Measurements from ENCODE around the gene HS6ST1. TPM values are rescaled to one million over a fixed set of nuclear protein-coding genes. Genes with fewer than 3 reads are reported as not detected.

The HS6ST1 gene
- total RNA-seq, 1 donor from 2014 or later, result 23.3 TPM

GRCh38 chr2:128282976-128283810, 35.5 kb downstream of the HS6ST1 start:
- H3K9me3 Mint-ChIP-seq (ENCODE audit: unreplicated experiment), result no peaks in the 10 kb centered on the region
- no peak overlapping the region for H3K27ac Mint-ChIP-seq (ENCODE audit: unreplicated experiment)
- DNase-seq (ENCODE audit: low spot score), result no peak
- peaks cover 5% of the 10 kb centered on the region for H3K27me3 Mint-ChIP-seq (ENCODE audit: unreplicated experiment)
- H3K4me3 Mint-ChIP-seq (ENCODE audit: unreplicated experiment), result no peak overlapping the region
- H3K36me3 Mint-ChIP-seq (ENCODE audit: low read depth, unreplicated experiment), result no peaks in the 10 kb centered on the region
- no peak for TF ChIP-seq CTCF (IDR thresholded peaks at IDR 0.05; ENCODE audit: unreplicated experiment)
- H3K4me1 Mint-ChIP-seq (ENCODE audit: unreplicated experiment), result peaks cover 15% of the 10 kb centered on the region

GRCh38 chr2:128282246-128282975, 36.3 kb downstream of the HS6ST1 start:
- DNase-seq (ENCODE audit: low spot score), result no peak
- Mint-ChIP-seq H3K9me3 (ENCODE audit: unreplicated experiment) (no peaks in the 10 kb centered on the region), H3K4me3 (ENCODE audit: unreplicated experiment) (no peak overlapping the region), H3K4me1 (ENCODE audit: unreplicated experiment) (peaks cover 15% of the 10 kb centered on the region), H3K27ac (ENCODE audit: unreplicated experiment) (no peak overlapping the region), H3K36me3 (ENCODE audit: low read depth, unreplicated experiment) (no peaks in the 10 kb centered on the region), H3K27me3 (ENCODE audit: unreplicated experiment) (peaks cover 5% of the 10 kb centered on the region)
- no peak for TF ChIP-seq CTCF (IDR thresholded peaks at IDR 0.05; ENCODE audit: unreplicated experiment)

GRCh38 chr2:128281852-128282245, 36.8 kb downstream of the HS6ST1 start:
- peaks cover 5% of the 10 kb centered on the region for H3K27me3 Mint-ChIP-seq (ENCODE audit: unreplicated experiment)
- no peak overlapping the region for H3K4me3 Mint-ChIP-seq (ENCODE audit: unreplicated experiment)
- H3K9me3 Mint-ChIP-seq (ENCODE audit: unreplicated experiment), result no peaks in the 10 kb centered on the region
- peaks cover 15% of the 10 kb centered on the region for H3K4me1 Mint-ChIP-seq (ENCODE audit: unreplicated experiment)
- no peak for DNase-seq (ENCODE audit: low spot score)
- H3K27ac Mint-ChIP-seq (ENCODE audit: unreplicated experiment), result no peak overlapping the region
- TF ChIP-seq CTCF (IDR thresholded peaks at IDR 0.05; ENCODE audit: unreplicated experiment), result no peak
- H3K36me3 Mint-ChIP-seq (ENCODE audit: low read depth, unreplicated experiment), result no peaks in the 10 kb centered on the region

DNA sequence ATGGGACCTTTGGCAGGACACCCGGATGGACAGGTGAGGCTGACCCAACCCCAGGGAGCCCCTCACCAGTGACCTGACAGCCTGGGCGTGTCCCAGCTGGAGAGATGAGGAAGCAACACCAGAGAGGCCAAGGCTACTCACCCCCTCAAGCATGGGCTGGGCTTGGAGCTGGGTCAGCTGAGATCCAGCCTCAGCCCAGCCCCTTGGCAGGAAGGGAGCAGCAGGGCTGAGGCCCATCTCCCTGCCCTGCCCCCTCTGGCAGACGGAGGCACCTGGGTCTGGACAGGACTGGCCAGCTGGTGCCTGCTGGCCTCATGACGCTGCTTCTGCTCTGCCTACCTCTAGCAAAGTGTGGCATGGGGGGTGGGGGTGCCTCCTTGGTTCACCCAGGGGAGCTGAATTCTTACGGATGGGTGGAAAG, 37.8 kb downstream of the HS6ST1 start:
- Mint-ChIP-seq H3K9me3 (ENCODE audit: unreplicated experiment) (no peaks in the 10 kb centered on the region), H3K4me3 (ENCODE audit: unreplicated experiment) (no peak overlapping the region), H3K27ac (ENCODE audit: unreplicated experiment) (no peak overlapping the region), H3K27me3 (ENCODE audit: unreplicated experiment) (peaks cover 5% of the 10 kb centered on the region), H3K36me3 (ENCODE audit: low read depth, unreplicated experiment) (no peaks in the 10 kb centered on the region), H3K4me1 (ENCODE audit: unreplicated experiment) (peaks cover 10% of the 10 kb centered on the region)
- TF ChIP-seq CTCF (IDR thresholded peaks at IDR 0.05; ENCODE audit: unreplicated experiment), result no peak
- DNase-seq (ENCODE audit: low spot score), result no peak
